Nephron progenitor cell (in vitro differentiated cells): ENCODE measurements around the gene KIR3DL3.
"Not testable (repeated sequence)": the region's sequence is repeated elsewhere in the genome, so short reads cannot be mapped to it uniquely, and the experiment has no call there.

ENCODE experiments used
- DNase-seq: peaks from one replicate; pipeline ENCODE4 v3.0.0; 2021
- H3K27ac Mint-ChIP-seq: 2 replicates; pipeline ENCODE4 v1.8.0; 2021; ENCODE audit warnings: mild to moderate bottlenecking, moderate library complexity, mixed read lengths
- H3K27me3 Mint-ChIP-seq: 2 replicates; pipeline ENCODE4 v1.8.0; 2021; ENCODE audit warnings: mild to moderate bottlenecking, low read depth, mixed read lengths; ENCODE audit not compliant: poor library complexity
- H3K36me3 Mint-ChIP-seq: 2 replicates; pipeline ENCODE4 v1.8.0; 2021; ENCODE audit warnings: low read depth, mixed read lengths
- H3K4me1 Mint-ChIP-seq: 2 replicates; pipeline ENCODE4 v1.8.0; 2021; ENCODE audit warnings: mixed read lengths
- H3K4me3 Mint-ChIP-seq: 2 replicates; pipeline ENCODE4 v1.8.0; 2021; ENCODE audit warnings: mild to moderate bottlenecking, moderate library complexity, mixed read lengths
- H3K9me3 Mint-ChIP-seq: 2 replicates; pipeline ENCODE4 v1.8.0; 2021; ENCODE audit warnings: mild to moderate bottlenecking, moderate library complexity, mixed read lengths
- TF ChIP-seq, protein P1 (sequence below): fragments of 200-600 bp; sonication (generic); IDR thresholded peaks from 2 replicates; pipeline ENCODE4 v1.5.0; 2021; ENCODE audit warnings: antibody characterized with exemption

Gene KIR3DL3

GRCh38 chr19:54738715-54739114, 14.5 kb downstream of the KIR3DL3 start:
- Mint-ChIP-seq H3K4me1 (no peaks in the 10 kb centered on the region), H3K27ac (no peak overlapping the region), H3K27me3 (peaks cover 6% of the 10 kb centered on the region), H3K4me3 (no peak overlapping the region), H3K36me3 (no peaks in the 10 kb centered on the region), H3K9me3 (peaks cover 92% of the 10 kb centered on the region)
- TF ChIP-seq, protein P1, sequence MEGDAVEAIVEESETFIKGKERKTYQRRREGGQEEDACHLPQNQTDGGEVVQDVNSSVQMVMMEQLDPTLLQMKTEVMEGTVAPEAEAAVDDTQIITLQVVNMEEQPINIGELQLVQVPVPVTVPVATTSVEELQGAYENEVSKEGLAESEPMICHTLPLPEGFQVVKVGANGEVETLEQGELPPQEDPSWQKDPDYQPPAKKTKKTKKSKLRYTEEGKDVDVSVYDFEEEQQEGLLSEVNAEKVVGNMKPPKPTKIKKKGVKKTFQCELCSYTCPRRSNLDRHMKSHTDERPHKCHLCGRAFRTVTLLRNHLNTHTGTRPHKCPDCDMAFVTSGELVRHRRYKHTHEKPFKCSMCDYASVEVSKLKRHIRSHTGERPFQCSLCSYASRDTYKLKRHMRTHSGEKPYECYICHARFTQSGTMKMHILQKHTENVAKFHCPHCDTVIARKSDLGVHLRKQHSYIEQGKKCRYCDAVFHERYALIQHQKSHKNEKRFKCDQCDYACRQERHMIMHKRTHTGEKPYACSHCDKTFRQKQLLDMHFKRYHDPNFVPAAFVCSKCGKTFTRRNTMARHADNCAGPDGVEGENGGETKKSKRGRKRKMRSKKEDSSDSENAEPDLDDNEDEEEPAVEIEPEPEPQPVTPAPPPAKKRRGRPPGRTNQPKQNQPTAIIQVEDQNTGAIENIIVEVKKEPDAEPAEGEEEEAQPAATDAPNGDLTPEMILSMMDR: no peak
- DNase-seq: no peak

- Mint-ChIP-seq H3K36me3 (no peaks in the 10 kb centered on the region), H3K9me3 (peaks cover 91% of the 10 kb centered on the region), H3K27ac (no peak overlapping the region), H3K4me1 (no peaks in the 10 kb centered on the region), H3K27me3 (peaks cover 6% of the 10 kb centered on the region), H3K4me3 (no peak overlapping the region)
- TF ChIP-seq, protein P1: no peak
- DNase-seq: no peak
Observed at GRCh38 chr19:54739587-54740497, 15.6 kb downstream of the KIR3DL3 start.

GRCh38 chr19:54741950-54742349, 17.7 kb downstream of the KIR3DL3 start:
- H3K27ac Mint-ChIP-seq, H3K27me3 Mint-ChIP-seq, DNase-seq, H3K4me1 Mint-ChIP-seq, H3K4me3 Mint-ChIP-seq, H3K36me3 Mint-ChIP-seq: not testable (repeated sequence)
- peaks cover 91% of the 10 kb centered on the region for H3K9me3 Mint-ChIP-seq

GRCh38 chr19:54744080-54744479, 19.8 kb downstream of the KIR3DL3 start:
- H3K27ac Mint-ChIP-seq, H3K27me3 Mint-ChIP-seq, H3K4me1 Mint-ChIP-seq, H3K4me3 Mint-ChIP-seq, H3K36me3 Mint-ChIP-seq, DNase-seq: not testable (repeated sequence)
- peaks cover 92% of the 10 kb centered on the region for H3K9me3 Mint-ChIP-seq

DNA sequence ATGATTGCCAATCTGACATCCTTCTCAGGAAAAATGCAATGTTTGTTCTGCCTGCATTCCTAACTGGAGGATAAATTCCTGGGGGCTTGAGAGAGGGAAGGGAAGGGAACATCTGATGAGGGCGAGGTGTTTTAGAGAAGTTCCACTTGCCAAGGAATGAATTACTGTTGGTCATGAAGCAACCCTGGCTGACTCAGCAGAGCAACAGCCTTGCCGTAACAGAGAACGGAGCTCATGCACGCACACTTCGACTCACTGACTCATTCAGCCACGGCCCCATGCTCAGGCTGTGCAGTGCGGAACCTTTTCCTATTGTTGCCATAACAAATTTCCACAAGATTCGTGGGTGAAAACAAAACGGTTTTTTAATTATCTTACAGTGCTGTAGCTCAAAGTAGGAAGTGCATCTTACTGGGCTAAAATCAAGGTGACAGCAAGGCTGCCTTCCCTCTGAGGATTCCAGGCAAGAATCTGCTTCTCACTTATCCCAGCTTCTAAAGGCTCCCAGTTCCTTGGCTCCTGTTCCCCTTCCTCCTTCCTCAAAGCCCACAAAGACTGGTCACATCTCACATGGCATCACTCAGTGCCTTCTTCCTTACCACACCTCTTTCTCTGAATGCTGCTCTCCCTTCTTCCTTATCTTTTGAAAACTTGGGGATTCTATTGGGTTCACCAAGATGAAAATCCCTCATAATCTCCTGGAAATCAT, 23.5 kb downstream of the KIR3DL3 start:
- not testable (repeated sequence) for H3K4me3 Mint-ChIP-seq, H3K36me3 Mint-ChIP-seq
- H3K9me3 Mint-ChIP-seq: peaks cover 86% of the 10 kb centered on the region

DNA sequence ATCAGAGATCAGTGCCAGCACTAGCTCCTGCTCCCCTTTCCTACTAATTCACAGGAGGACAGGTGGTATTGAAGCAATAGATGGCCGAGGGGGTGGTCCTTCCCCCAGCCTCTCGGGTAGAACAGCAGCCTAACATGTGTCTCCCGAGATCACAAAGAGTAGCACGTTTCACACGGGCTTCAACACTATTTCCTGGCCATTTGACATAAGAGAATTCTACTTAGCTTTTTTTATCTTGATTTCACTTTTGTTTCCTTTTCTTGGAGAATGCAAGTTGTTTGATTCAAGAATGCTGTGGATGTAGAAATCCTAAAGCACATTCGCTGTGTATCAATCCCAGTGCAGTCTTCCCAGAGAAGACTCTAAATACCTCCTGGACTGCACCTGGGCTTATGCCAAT, 26.0 kb downstream of the KIR3DL3 start:
- not testable (repeated sequence) for DNase-seq

More for the DNA sequence above, 23.5 kb downstream of the KIR3DL3 start:
- not testable (repeated sequence) for H3K4me1 Mint-ChIP-seq, H3K27me3 Mint-ChIP-seq, DNase-seq, H3K27ac Mint-ChIP-seq

GRCh38 chr19:54756204-54757110, 32.2 kb downstream of the KIR3DL3 start:
- not testable (repeated sequence) for H3K27me3 Mint-ChIP-seq, DNase-seq, H3K4me3 Mint-ChIP-seq, H3K4me1 Mint-ChIP-seq, H3K36me3 Mint-ChIP-seq, H3K27ac Mint-ChIP-seq
- peaks cover 89% of the 10 kb centered on the region for H3K9me3 Mint-ChIP-seq

More for the DNA sequence above, 26.0 kb downstream of the KIR3DL3 start:
- H3K9me3 Mint-ChIP-seq: peaks cover 80% of the 10 kb centered on the region
- not testable (repeated sequence) for H3K4me1 Mint-ChIP-seq, H3K4me3 Mint-ChIP-seq, H3K27me3 Mint-ChIP-seq, H3K27ac Mint-ChIP-seq, H3K36me3 Mint-ChIP-seq

GRCh38 chr19:54758577-54758976, 34.3 kb downstream of the KIR3DL3 start:
- peaks cover 90% of the 10 kb centered on the region for H3K9me3 Mint-ChIP-seq
- not testable (repeated sequence) for H3K27ac Mint-ChIP-seq, H3K36me3 Mint-ChIP-seq, H3K27me3 Mint-ChIP-seq, H3K4me1 Mint-ChIP-seq, DNase-seq, H3K4me3 Mint-ChIP-seq

GRCh38 chr19:54764219-54764618, 40.0 kb downstream of the KIR3DL3 start:
- H3K9me3 Mint-ChIP-seq: peaks cover 94% of the 10 kb centered on the region
- H3K4me3 Mint-ChIP-seq, H3K36me3 Mint-ChIP-seq, H3K27ac Mint-ChIP-seq, H3K4me1 Mint-ChIP-seq, H3K27me3 Mint-ChIP-seq, DNase-seq: not testable (repeated sequence)

DNA sequence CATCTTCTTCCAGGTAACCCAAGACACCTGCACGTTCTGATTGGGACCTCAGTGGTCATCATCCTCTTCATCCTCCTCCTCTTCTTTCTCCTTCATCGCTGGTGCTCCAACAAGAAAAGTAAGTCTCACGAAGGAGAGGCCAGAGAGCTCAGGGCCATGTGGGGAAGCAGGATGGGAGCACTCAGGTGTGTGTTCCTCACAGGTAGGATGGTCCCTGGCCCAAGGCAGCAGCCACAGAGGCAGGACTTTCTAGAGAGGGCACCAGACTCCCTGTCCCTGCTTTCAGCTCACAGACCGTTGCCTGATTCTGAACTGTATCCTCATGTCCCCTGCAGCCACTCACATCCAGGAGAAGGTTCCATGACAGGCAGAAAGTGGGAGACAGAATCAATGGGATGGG, 42.2 kb downstream of the KIR3DL3 start:
- H3K9me3 Mint-ChIP-seq: peaks cover 94% of the 10 kb centered on the region

GRCh38 chr19:54769646-54770045, 45.4 kb downstream of the KIR3DL3 start, which contains the start of gene KIR2DL1:
Gene KIR2DL1, plus strand, starts transcription at chr19:54769793. Its CDS starts 58 bp downstream, at chr19:54769851.
- peaks cover 95% of the 10 kb centered on the region for H3K9me3 Mint-ChIP-seq
- H3K4me3 Mint-ChIP-seq, H3K27ac Mint-ChIP-seq, H3K36me3 Mint-ChIP-seq, H3K4me1 Mint-ChIP-seq, DNase-seq, H3K27me3 Mint-ChIP-seq: not testable (repeated sequence)

More for the DNA sequence above, 42.2 kb downstream of the KIR3DL3 start:
- H3K4me3 Mint-ChIP-seq, H3K36me3 Mint-ChIP-seq, DNase-seq, H3K4me1 Mint-ChIP-seq, H3K27me3 Mint-ChIP-seq, H3K27ac Mint-ChIP-seq: not testable (repeated sequence)
